Right renal pelvis (tissue), 4 donors: ENCODE data around the gene STX5. TPM values are rescaled to one million over a fixed set of nuclear protein-coding genes. Genes with fewer than 3 reads are reported as not detected.
A peak's percentile ranks its signal among the peaks of the same experiment; 100 is the strongest.
"Not testable (repeated sequence)": the region's sequence is repeated elsewhere in the genome, so short reads cannot be mapped to it uniquely, and the experiment has no call there.

Experiments
- DNase-seq, 4 donors: peaks; one replicate each; pipeline ENCODE4 v3.0.0-alpha.2; 2013; ENCODE audit warnings: low read depth in 4 of 4, low spot score in 3 of 4, missing footprints in 1 of 4
- polyA plus RNA-seq, 4 donors: library from polyadenylated mRNA; unstranded; fragments of 120-200 nt; gene quantifications; one replicate each; pipeline ENCODE4 v1.2.1, GENCODE V29; 2013; ENCODE audit not compliant: insufficient read length in 4 of 4

The STX5 gene
- polyA plus RNA-seq, 4 donors, result 53.5 to 60.8 (median 57.8) TPM

DNA sequence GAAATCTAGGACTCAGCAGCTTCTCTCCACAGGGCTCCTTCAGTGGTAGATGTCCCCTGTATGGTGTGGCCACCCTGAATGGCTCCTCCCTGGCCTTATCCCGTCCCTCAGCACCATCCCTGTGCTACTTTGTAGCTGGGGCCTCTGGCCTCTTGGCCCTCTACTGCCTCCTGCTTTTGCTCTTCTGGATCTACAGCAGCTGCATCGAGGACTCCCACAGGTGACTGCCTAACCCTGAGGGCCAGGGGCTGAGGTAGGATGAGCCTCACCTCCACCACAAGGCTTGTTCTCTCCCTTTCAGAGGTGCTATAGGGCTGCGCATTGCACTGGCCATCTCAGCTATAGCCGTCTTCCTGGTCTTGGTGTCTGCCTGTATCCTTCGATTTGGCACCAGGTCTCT lies 42.9 kb downstream of the STX5 start:
- no peak for DNase-seq

- DNase-seq, result peak; percentile 98
Measured at GRCh38 chr11:62787005-62787759, 44.7 kb downstream of the STX5 start, which contains the start of gene TMEM179B. TSS of gene TMEM179B (plus strand) at chr11:62787402. CDS start at chr11:62787432, 30 bp downstream.

GRCh38 chr11:62786318-62787004 lies 45.4 kb downstream of the STX5 start:
- DNase-seq, result peak in 3 of 4 donors; percentile 81 to 83 (median 83)

DNA sequence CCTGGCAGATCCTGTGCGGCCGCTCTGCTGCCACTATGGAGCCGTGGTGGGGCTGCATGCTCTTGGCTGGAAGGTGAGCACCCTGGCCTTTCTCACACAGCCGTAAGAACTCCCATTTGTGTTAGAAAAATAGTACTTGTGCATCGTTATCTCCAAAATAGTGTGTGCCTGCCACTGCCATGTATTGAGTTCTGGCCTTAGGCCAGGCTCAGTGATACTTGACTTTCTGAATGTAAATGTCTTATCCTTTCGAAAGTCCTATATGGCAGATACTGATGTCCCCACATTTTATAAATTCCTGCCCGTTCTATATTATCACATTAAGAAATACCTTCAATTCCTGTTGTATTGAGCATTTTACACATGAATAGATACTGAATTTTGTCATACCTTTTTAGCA lies 49.1 kb downstream of the STX5 start:
- no peak for DNase-seq

DNA sequence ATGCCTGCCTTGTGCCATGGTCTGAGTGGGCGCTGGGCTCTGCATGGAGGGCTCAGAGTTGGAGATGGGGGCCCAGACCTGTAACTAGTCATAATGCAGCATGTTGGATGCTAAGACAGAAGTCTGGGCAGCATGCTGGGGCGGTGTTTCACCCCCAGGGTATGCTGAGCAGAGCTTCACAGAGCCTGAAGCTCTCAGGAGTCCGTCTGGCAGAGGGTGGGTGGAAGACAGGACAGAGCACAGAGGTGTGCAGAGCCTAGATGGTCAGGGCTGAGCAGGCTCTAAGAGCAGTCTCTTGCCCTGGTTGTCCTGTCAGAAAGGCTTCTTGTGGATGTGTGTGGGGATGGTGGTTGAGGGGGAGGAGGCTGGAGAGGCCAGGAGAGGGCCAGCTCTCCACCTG lies 53.4 kb downstream of the STX5 start:
- no peak for DNase-seq

- DNase-seq, result no peak
Measured at GRCh38 chr11:62777389-62777788, 54.5 kb downstream of the STX5 start.

DNA sequence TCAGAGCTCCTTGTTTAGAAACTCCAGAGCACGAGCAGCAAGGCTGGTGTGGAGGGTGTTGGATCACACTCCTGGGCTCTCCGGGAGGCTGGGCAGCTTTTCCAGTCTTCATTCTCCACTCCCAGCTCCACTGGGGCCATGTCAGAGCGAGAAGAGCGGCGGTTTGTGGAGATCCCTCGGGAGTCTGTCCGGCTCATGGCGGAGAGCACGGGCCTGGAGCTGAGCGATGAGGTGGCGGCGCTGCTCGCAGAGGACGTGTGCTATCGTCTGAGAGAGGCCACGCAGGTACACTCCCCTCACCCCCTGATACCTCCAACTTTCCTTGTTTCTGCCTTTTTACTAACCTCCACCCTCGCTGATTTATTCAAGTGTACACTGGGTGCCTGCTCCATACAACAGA lies 56.2 kb downstream of the STX5 start:
- DNase-seq, result no peak

- DNase-seq, result no peak
Measured at GRCh38 chr11:62774407-62774806, 57.4 kb downstream of the STX5 start.

GRCh38 chr11:62771144-62772021 lies 60.5 kb downstream of the STX5 start, which contains the start of gene TAF6L:
TSS of gene TAF6L (plus strand) at chr11:62771396. CDS start at chr11:62775784, 4,388 bp downstream.
- DNase-seq, result peak; percentile 94 to 96 (median 95)

DNA sequence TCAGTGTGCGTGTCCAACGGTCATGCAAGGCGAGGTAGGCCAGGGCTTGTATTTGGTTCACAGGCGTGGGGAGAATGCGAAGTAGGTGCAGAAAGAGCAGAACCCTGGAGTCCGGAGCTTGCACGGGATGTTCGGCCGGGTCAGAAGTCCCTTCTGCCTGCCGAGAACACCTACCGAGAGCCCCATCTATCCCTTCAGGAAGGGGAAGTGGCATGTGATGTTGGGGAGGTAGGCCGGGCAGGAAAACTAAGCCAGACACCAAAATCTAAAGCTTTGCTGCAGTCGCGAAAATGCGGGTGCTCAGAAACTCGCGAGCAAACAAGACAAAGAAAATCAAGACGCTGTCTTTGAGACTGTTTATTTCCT lies 61.1 kb downstream of the STX5 start:
- peak in 1 of 4 donors; percentile 25 for DNase-seq

DNA sequence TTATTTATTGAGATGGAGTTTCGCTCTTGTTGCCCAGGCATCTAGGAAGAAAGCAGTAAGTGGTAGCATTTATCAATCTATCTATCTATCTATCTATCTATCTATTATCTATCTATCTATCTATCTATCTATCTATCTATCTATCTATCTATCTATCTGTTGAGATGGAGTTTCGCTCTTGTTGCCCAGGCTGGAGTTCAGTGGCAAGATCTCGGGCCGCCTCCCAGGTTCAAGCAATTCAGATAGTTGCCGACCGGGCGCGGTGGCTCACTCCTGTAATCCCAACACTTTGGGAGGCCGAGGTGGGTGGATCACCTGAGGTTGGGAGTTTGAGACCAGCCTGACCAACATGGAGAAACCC lies 71.0 kb downstream of the STX5 start:
- not testable (repeated sequence) for DNase-seq

- no peak for DNase-seq
Measured at GRCh38 chr11:62757846-62758788, 73.7 kb downstream of the STX5 start.

Other genes with a start within 250 kb of the STX5 start
- gene TUT1, start 240.5 kb downstream of the STX5 start, polyA plus RNA-seq, result 10 to 100 TPM; 22.2 to 25.5 (median 23.7) TPM
- 10 to 100 TPM; 90.8 to 99.5 (median 93.4) TPM for gene MTA2, start 230.2 kb downstream of the STX5 start, polyA plus RNA-seq
- gene EML3, start 219.3 kb downstream of the STX5 start, polyA plus RNA-seq, result 10 to 100 TPM; 27.9 to 40.2 (median 36.0) TPM
- 1 to 10 TPM; 3.0 to 3.5 (median 3.4) TPM for gene ROM1, start 218.8 kb downstream of the STX5 start, polyA plus RNA-seq
- gene B3GAT3, start 210.1 kb downstream of the STX5 start, polyA plus RNA-seq, result 10 to 100 TPM; 28.7 to 43.6 (median 32.6) TPM
- 100 to 1,000 TPM; 387 to 413 (median 398) TPM for gene GANAB, start 185.4 kb downstream of the STX5 start, polyA plus RNA-seq
- 10 to 100 TPM; 19.9 to 23.8 (median 20.8) TPM for gene INTS5, start 178.7 kb downstream of the STX5 start, polyA plus RNA-seq
- gene C11orf98, start 166.8 kb downstream of the STX5 start, polyA plus RNA-seq, result 10 to 100 TPM; 54.5 to 63.6 (median 61.6) TPM
- gene CSKMT, start 166.7 kb downstream of the STX5 start, polyA plus RNA-seq, result 1 to 10 TPM; 3.8 to 7.5 (median 4.9) TPM
- gene UQCC3, start 160.4 kb downstream of the STX5 start, polyA plus RNA-seq, result 10 to 100 TPM in 1 of 4 donors, 1 to 10 TPM in 3; 7.3 to 12.8 (median 8.0) TPM
- 1 to 10 TPM; 3.3 to 8.6 (median 7.8) TPM for gene LBHD1, start 159.8 kb downstream of the STX5 start, polyA plus RNA-seq
- gene UBXN1, start 153.0 kb downstream of the STX5 start, polyA plus RNA-seq, result 100 to 1,000 TPM; 147 to 179 (median 149) TPM
- 1 to 10 TPM in 2 of 4 donors, under 1 TPM in 2; 0.91 to 1.5 (median 1.1) TPM for gene LRRN4CL, start 142.5 kb downstream of the STX5 start, polyA plus RNA-seq
- 10 to 100 TPM; 60.3 to 69.8 (median 68.3) TPM for gene BSCL2, start 124.6 kb downstream of the STX5 start, polyA plus RNA-seq
- 1 to 10 TPM; 1.4 to 2.4 (median 1.9) TPM for gene GNG3, start 124.4 kb downstream of the STX5 start, polyA plus RNA-seq
- 10 to 100 TPM; 78.0 to 87.0 (median 84.2) TPM for gene HNRNPUL2, start 104.6 kb downstream of the STX5 start, polyA plus RNA-seq
- 10 to 100 TPM; 35.6 to 44.1 (median 42.3) TPM for gene TTC9C, start 103.6 kb downstream of the STX5 start, polyA plus RNA-seq
- 1 to 10 TPM; 6.5 to 8.4 (median 7.2) TPM for gene ZBTB3, start 77.9 kb downstream of the STX5 start, polyA plus RNA-seq
- 100 to 1,000 TPM; 147 to 159 (median 148) TPM for gene POLR2G, start 70.5 kb downstream of the STX5 start, polyA plus RNA-seq
- gene TAF6L, start 60.7 kb downstream of the STX5 start, polyA plus RNA-seq, result 10 to 100 TPM; 24.9 to 30.9 (median 28.4) TPM
- 10 to 100 TPM; 64.6 to 72.9 (median 68.3) TPM for gene TMEM179B, start 44.6 kb downstream of the STX5 start, polyA plus RNA-seq
- 10 to 100 TPM; 22.3 to 31.0 (median 25.5) TPM for gene TMEM223, start 40.0 kb downstream of the STX5 start, polyA plus RNA-seq
- 100 to 1,000 TPM; 113 to 129 (median 123) TPM for gene NXF1, start 26.6 kb downstream of the STX5 start, polyA plus RNA-seq
- gene TEX54, start 790 bp upstream of the STX5 start, polyA plus RNA-seq, result under 1 TPM in 1 of 4 donors, not detected in 3; 0.17 TPM
- 10 to 100 TPM; 35.4 to 40.9 (median 38.7) TPM for gene WDR74, start 7.5 kb upstream of the STX5 start, polyA plus RNA-seq
- gene SLC3A2, start 48.8 kb upstream of the STX5 start, polyA plus RNA-seq, result 100 to 1,000 TPM; 182 to 190 (median 189) TPM
- gene CHRM1, start 89.3 kb upstream of the STX5 start, polyA plus RNA-seq, result under 1 TPM; 0.07 to 0.13 (median 0.09) TPM
- 10 to 100 TPM; 20.2 to 38.4 (median 30.5) TPM for gene SLC22A6, start 152.9 kb upstream of the STX5 start, polyA plus RNA-seq
- gene SLC22A8, start 183.8 kb upstream of the STX5 start, polyA plus RNA-seq, result 10 to 100 TPM; 33.7 to 58.1 (median 46.7) TPM